Kidney epithelial cell (primary cell): Measurements from ENCODE around the gene AQP10. TPM values are rescaled to one million over a fixed set of nuclear protein-coding genes. Genes with fewer than 3 reads are reported as not detected.
A peak's percentile ranks its signal among the peaks of the same experiment; 100 is the strongest.

Experiments used
- DNase-seq: peaks from one replicate; pipeline ENCODE4 v3.0.0-alpha.2; 2010; ENCODE audit warnings: low read depth
- H3K27me3 ChIP-seq: 2 replicates; pipeline ENCODE4 v1.6.0; 2011; ENCODE audit warnings: low read length; ENCODE audit not compliant: control insufficient read depth, insufficient read depth
- H3K36me3 ChIP-seq: 2 replicates; pipeline ENCODE4 v1.5.1; 2011; ENCODE audit warnings: low read length; ENCODE audit not compliant: control insufficient read depth, insufficient read depth
- H3K4me3 ChIP-seq: 2 replicates; pipeline ENCODE4 v1.5.1; 2011; ENCODE audit warnings: low read depth, mild to moderate bottlenecking, control low read depth, low read length
- CTCF ChIP-seq: IDR thresholded peaks from 2 replicates; pipeline ENCODE4 v1.5.1; 2011; ENCODE audit warnings: mild to moderate bottlenecking, moderate library complexity, low read length, control low read depth, inconsistent platforms; ENCODE audit not compliant: insufficient read depth, poor library complexity, severe bottlenecking
- total RNA-seq: library from RNA; depleted of rRNA; stranded (reverse); fragments of >200 nt; gene quantifications from 2 replicates; pipeline ENCODE4 v1.2.3, GENCODE V29; 2015

Gene AQP10
- total RNA-seq, 1 donor from 2014 or later, result not detected

DNA sequence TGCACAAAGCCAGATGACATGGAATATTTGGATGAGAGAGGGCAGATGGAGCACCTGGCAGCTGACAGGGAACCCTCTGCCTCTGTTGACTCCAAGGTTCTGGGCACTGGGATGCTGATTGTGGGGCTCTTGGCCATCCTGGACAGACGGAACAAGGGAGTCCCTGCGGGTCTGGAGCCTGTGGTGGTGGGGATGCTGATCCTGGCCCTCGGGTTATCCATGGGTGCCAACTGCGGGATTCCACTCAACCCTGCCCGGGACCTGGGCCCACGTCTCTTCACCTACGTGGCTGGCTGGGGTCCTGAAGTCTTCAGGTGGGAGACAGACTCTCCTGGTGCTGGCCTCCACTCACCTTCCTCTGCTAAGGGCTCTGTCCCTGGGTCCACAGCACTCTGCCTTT, 2.6 kb downstream of the AQP10 start:
- Histone ChIP-seq H3K36me3 (no peaks in the 10 kb centered on the region), H3K4me3 (no peak overlapping the region), H3K27me3 (peaks cover 21% of the 10 kb centered on the region)
- TF ChIP-seq CTCF, result no peak
- DNase-seq, result no peak

DNA sequence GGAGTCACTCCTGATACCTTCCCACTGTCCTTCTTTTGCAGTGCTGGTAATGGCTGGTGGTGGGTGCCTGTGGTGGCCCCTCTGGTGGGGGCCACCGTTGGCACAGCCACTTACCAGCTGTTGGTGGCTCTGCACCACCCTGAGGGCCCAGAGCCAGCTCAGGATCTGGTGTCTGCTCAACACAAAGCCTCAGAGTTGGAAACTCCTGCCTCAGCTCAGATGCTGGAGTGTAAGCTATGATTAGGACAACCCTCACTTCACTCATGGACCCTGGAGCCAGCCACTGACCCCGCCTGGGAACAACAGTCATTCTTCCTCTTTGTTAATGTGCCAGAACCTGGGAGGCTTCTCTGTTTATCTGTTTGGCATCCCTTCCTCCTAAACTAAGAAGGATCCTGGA, 3.3 kb downstream of the AQP10 start:
- peaks cover 21% of the 10 kb centered on the region for H3K27me3 ChIP-seq
- no peak overlapping the region for H3K4me3 ChIP-seq
- no peaks in the 10 kb centered on the region for H3K36me3 ChIP-seq
- no peak for DNase-seq
- no peak for TF ChIP-seq CTCF

DNA sequence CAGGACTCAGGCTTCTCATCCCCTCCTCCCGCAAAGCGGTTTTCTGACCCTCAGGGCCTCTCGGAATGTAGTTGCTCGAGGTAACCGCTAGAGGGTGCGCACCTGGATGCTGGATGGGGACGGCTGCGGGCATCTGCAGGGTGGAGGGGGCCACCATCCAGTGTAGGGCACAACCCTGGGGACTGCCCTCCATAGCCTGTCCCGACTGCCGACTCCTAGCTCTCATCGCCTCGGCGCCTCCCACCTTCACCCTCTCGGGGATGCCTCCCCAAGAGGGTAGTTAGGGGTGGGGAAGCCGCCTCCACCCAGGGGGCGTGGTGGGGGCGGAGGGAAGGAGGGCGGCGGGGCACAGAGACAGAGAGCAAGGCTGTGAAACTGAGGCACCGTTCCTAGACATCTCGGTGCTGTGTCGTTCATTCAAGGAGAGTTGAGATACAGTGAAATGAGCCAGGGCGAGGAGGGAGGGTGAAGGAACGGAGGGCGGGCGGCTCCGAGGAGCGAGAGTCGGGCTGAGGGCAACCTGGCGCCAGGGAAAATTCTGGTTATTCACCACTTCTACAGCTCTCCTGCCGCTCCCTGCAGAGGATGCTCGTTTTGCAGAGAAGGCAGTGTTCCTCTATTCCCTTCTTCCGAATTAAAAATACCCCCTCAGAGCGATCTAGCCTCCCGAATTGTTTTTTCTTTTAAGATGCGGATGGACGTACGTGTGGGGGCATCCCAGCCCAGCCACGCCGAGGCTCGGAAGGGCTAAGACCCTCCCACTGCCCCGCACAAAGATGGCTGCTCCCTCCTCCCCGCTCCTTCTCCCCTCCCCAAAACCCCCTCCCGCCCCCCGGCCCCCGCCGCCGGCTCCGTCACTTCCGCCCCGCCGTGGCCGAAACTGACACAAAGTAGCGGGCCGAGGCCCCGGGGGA, 4.0 kb downstream of the AQP10 start, which contains the start of gene ATP8B2:
ATP8B2 (plus strand) TSS at position 857 of the 914 bp plus-strand sequence. CDS start 2,617 bp downstream, outside the sequence.
- DNase-seq, result peak; percentile 32
- peak; percentile 94 for TF ChIP-seq CTCF

GRCh38 chr1:154325583-154326545, 5.0 kb downstream of the AQP10 start:
- Histone ChIP-seq H3K4me3 (peak overlapping the region; percentile 75), H3K36me3 (no peaks in the 10 kb centered on the region), H3K27me3 (peaks cover 20% of the 10 kb centered on the region)
- DNase-seq, result peak; percentile 37
- TF ChIP-seq CTCF, result peak; percentile 82

More for the DNA sequence above, 4.0 kb downstream of the AQP10 start, which contains the start of gene ATP8B2:
- peaks cover 21% of the 10 kb centered on the region for H3K27me3 ChIP-seq
- peak within 1 kb of the TSS; percentile 75 for H3K4me3 ChIP-seq
- no peaks in the 10 kb centered on the region for H3K36me3 ChIP-seq

- H3K27me3 ChIP-seq, result peaks cover 17% of the 10 kb centered on the region
- H3K36me3 ChIP-seq, result no peaks in the 10 kb centered on the region
- H3K4me3 ChIP-seq, result peak overlapping the region; percentile 75
- TF ChIP-seq CTCF, result no peak
- DNase-seq, result no peak
Observed at GRCh38 chr1:154326546-154327465, 5.9 kb downstream of the AQP10 start.
